HL-60 (cell line): Measurements from ENCODE around the gene RPS6KA4.

Experiments used
- POLR2AphosphoS5 ChIP-seq: IDR thresholded peaks from 2 replicates; pipeline ENCODE4 v1.6.1; 2012; ENCODE audit warnings: low read depth
- TF ChIP-seq, protein P1 (sequence below): IDR thresholded peaks from one replicate; pipeline ENCODE4 v1.5.1; 2011; ENCODE audit warnings: low read length, control low read depth, inconsistent platforms; ENCODE audit not compliant: insufficient read depth
- TF ChIP-seq, protein P2 (sequence below): IDR thresholded peaks from 2 replicates; pipeline ENCODE4 v1.6.1; 2012; ENCODE audit warnings: low read depth; ENCODE audit not compliant: insufficient replicate concordance

DNA sequence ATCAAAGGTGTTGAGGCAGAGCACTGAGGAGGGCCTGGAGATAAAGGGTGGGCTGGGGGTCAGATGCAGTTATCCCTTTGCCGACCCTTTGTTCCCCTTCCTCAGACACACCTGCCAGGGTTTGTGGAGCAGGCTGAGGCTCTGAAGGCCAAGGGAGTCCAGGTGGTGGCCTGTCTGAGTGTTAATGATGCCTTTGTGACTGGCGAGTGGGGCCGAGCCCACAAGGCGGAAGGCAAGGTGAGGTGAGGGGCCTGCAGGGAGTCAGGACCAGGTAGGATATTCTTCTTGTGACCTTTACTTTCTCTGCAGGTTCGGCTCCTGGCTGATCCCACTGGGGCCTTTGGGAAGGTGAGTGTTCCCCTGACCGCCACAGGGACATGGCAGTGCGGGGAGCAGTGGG is 38.4 kb upstream of the RPS6KA4 start:
- no peak for TF ChIP-seq POLR2AphosphoS5
- TF ChIP-seq, protein P1, sequence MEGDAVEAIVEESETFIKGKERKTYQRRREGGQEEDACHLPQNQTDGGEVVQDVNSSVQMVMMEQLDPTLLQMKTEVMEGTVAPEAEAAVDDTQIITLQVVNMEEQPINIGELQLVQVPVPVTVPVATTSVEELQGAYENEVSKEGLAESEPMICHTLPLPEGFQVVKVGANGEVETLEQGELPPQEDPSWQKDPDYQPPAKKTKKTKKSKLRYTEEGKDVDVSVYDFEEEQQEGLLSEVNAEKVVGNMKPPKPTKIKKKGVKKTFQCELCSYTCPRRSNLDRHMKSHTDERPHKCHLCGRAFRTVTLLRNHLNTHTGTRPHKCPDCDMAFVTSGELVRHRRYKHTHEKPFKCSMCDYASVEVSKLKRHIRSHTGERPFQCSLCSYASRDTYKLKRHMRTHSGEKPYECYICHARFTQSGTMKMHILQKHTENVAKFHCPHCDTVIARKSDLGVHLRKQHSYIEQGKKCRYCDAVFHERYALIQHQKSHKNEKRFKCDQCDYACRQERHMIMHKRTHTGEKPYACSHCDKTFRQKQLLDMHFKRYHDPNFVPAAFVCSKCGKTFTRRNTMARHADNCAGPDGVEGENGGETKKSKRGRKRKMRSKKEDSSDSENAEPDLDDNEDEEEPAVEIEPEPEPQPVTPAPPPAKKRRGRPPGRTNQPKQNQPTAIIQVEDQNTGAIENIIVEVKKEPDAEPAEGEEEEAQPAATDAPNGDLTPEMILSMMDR = no peak
- TF ChIP-seq, protein P2, sequence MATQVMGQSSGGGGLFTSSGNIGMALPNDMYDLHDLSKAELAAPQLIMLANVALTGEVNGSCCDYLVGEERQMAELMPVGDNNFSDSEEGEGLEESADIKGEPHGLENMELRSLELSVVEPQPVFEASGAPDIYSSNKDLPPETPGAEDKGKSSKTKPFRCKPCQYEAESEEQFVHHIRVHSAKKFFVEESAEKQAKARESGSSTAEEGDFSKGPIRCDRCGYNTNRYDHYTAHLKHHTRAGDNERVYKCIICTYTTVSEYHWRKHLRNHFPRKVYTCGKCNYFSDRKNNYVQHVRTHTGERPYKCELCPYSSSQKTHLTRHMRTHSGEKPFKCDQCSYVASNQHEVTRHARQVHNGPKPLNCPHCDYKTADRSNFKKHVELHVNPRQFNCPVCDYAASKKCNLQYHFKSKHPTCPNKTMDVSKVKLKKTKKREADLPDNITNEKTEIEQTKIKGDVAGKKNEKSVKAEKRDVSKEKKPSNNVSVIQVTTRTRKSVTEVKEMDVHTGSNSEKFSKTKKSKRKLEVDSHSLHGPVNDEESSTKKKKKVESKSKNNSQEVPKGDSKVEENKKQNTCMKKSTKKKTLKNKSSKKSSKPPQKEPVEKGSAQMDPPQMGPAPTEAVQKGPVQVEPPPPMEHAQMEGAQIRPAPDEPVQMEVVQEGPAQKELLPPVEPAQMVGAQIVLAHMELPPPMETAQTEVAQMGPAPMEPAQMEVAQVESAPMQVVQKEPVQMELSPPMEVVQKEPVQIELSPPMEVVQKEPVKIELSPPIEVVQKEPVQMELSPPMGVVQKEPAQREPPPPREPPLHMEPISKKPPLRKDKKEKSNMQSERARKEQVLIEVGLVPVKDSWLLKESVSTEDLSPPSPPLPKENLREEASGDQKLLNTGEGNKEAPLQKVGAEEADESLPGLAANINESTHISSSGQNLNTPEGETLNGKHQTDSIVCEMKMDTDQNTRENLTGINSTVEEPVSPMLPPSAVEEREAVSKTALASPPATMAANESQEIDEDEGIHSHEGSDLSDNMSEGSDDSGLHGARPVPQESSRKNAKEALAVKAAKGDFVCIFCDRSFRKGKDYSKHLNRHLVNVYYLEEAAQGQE = no peak
